Measurements from ENCODE around the gene ANGPTL3.

ANGPTL3 gene

DNA sequence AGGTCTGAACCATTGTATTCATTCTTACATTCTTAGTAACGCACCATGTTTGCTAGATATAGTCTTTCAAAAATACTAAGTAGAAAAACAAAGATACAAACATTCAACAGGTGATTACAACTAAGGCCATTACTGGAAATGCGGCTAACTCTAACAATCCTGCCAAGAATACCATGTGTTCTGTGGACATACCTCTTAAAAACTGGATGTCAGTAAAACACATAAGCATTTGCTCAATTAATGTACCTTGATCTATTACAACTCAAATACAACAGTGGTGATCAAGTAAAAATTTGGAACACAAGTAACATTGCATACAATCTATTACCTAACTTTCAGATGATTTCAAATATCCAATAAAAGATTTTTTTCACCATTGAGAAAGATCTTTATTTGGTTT is 15.4 kb downstream of the ANGPTL3 start:
- Histone ChIP-seq H3K4me2 (no peak overlapping the region), H4K20me1 (no peaks in the 10 kb centered on the region), H3K4me1 (peaks cover 0 to 7% (median 1%) of the 10 kb centered on the region in 10 experiments; a peak in 5 of 20 replicates), H3K27ac (no peak overlapping the region), H3K9me3 (replicated peaks in 1 of 11) (peaks cover 0 to 12% (median 0%) of the 10 kb centered on the region in 11 experiments; a peak in 1 of 22 replicates), H3K36me3 (peaks cover 9 to 40% (median 19%) of the 10 kb centered on the region in 11 experiments; a peak in 20 of 22 replicates), H3K9ac (no peak overlapping the region), H3K4me3 (no peak overlapping the region), H3K27me3 (no peaks in the 10 kb centered on the region)
- no peak for TF ChIP-seq Cebpa-rat (IDR thresholded peaks at IDR 0.05)

- H3K4me1 ChIP-seq = peaks cover 0 to 7% (median 1%) of the 10 kb centered on the region in 10 experiments; a peak in 5 of 20 replicates
- no peak overlapping the region for H3K9ac ChIP-seq
- peaks cover 14 to 46% (median 24%) of the 10 kb centered on the region in 11 experiments; a peak in 20 of 22 replicates for H3K36me3 ChIP-seq
- peaks cover 0 to 12% (median 0%) of the 10 kb centered on the region in 11 experiments; a peak in 1 of 22 replicates for H3K9me3 ChIP-seq (replicated peaks in 1 of 11)
- no peak for TF ChIP-seq Cebpa-rat (IDR thresholded peaks at IDR 0.05)
- H3K4me2 ChIP-seq = no peak overlapping the region
- no peaks in the 10 kb centered on the region for H3K27me3 ChIP-seq
- no peaks in the 10 kb centered on the region for H4K20me1 ChIP-seq
- H3K27ac ChIP-seq = no peak overlapping the region
- H3K4me3 ChIP-seq = no peak overlapping the region
Observed at GRCh38 chr1:62613325-62613727, 16.0 kb downstream of the ANGPTL3 start.

GRCh38 chr1:62613890-62614289 is 16.6 kb downstream of the ANGPTL3 start:
- Histone ChIP-seq H3K27me3 (no peaks in the 10 kb centered on the region), H3K9ac (no peak overlapping the region), H3K4me1 (peaks cover 0 to 7% (median 1%) of the 10 kb centered on the region in 10 experiments; a peak in 5 of 20 replicates), H3K4me2 (no peak overlapping the region), H3K9me3 (replicated peaks in 1 of 11) (peaks cover 0 to 12% (median 0%) of the 10 kb centered on the region in 11 experiments; a peak in 1 of 22 replicates), H3K4me3 (no peak overlapping the region), H3K27ac (no peak overlapping the region), H3K36me3 (peaks cover 17 to 51% (median 29%) of the 10 kb centered on the region in 11 experiments; a peak in 21 of 22 replicates), H4K20me1 (no peaks in the 10 kb centered on the region)
- TF ChIP-seq Cebpa-rat (IDR thresholded peaks at IDR 0.05) = no peak

- Histone ChIP-seq H3K9me3 (replicated peaks in 1 of 11) (no peaks in the 10 kb centered on the region), H4K20me1 (no peaks in the 10 kb centered on the region), H3K4me2 (peak overlapping the region in 1 of 11 experiments; percentile 46; a peak in 1 of 22 replicates), H3K9ac (no peak overlapping the region), H3K27ac (peak overlapping the region in 1 of 11 experiments; percentile 18; a peak in 1 of 22 replicates), H3K4me3 (no peak overlapping the region), H3K4me1 (peaks cover 0 to 21% (median 0%) of the 10 kb centered on the region in 10 experiments; a peak in 4 of 20 replicates), H3K27me3 (no peaks in the 10 kb centered on the region), H3K36me3 (peaks cover 25 to 68% (median 50%) of the 10 kb centered on the region in 11 experiments)
- TF ChIP-seq Cebpa-rat (IDR thresholded peaks at IDR 0.05) = no peak
Observed at GRCh38 chr1:62621907-62622306, 24.6 kb downstream of the ANGPTL3 start.

DNA sequence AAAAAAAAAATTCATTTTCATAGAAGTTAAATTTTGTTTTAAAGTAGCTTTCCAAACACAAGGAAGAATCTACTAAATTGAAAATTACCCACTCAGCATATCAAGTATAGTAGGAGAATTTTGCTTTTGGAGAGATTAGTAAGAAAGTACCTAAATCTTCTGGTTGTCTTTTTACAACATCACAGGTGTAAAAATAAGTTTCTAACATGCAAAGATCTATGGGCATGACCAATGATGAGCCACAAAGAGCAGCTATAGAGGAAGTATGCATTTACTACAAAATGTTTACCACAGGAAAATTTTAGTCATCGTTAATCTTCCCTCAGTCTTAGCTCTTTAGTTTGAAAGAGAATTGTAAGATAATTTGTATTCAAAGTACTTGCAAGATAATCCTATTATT is 28.1 kb downstream of the ANGPTL3 start:
- H3K9me3 ChIP-seq (replicated peaks in 1 of 11) = no peaks in the 10 kb centered on the region
- peak overlapping the region in 1 of 11 experiments; percentile 32; a peak in 1 of 22 replicates for H3K4me2 ChIP-seq
- H3K4me3 ChIP-seq = no peak overlapping the region
- H3K27me3 ChIP-seq = no peaks in the 10 kb centered on the region
- H3K9ac ChIP-seq = no peak overlapping the region
- H4K20me1 ChIP-seq = peaks cover 0 to 5% (median 0%) of the 10 kb centered on the region in 11 experiments; a peak in 2 of 22 replicates
- H3K27ac ChIP-seq = no peak overlapping the region
- TF ChIP-seq Cebpa-rat (IDR thresholded peaks at IDR 0.05) = no peak
- H3K36me3 ChIP-seq = peaks cover 25 to 62% (median 37%) of the 10 kb centered on the region in 11 experiments
- peaks cover 0 to 31% (median 0%) of the 10 kb centered on the region in 10 experiments; a peak in 4 of 20 replicates for H3K4me1 ChIP-seq

DNA sequence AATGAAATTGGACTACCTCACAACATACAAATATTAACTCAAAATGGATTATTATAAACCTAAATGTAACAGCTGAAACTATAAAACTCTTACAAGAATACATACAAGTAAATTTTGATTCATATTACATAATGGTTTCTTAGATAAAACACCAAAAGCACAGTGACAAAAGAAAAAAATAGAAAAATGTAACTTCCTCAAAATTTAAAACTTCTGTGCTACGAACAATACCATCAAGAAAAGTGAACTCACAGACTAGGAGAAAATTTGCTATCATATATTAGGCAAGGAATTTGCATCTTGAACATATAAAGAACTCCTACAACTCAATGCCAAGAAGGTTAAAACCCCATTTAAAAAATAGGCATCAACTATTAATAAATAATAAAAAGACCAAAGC is 31.2 kb downstream of the ANGPTL3 start:
- Histone ChIP-seq H3K4me1 (peaks cover 0 to 22% (median 0%) of the 10 kb centered on the region in 10 experiments; a peak in 3 of 20 replicates), H3K9ac (no peak overlapping the region), H3K9me3 (replicated peaks in 1 of 11) (peaks cover 0 to 3% (median 0%) of the 10 kb centered on the region in 11 experiments; a peak in 1 of 22 replicates), H4K20me1 (peaks cover 0 to 5% (median 0%) of the 10 kb centered on the region in 11 experiments; a peak in 2 of 22 replicates), H3K27ac (no peak overlapping the region), H3K36me3 (peaks cover 49 to 78% (median 66%) of the 10 kb centered on the region in 11 experiments), H3K27me3 (no peaks in the 10 kb centered on the region), H3K4me2 (no peak overlapping the region), H3K4me3 (no peak overlapping the region)
- no peak for TF ChIP-seq Cebpa-rat (IDR thresholded peaks at IDR 0.05)

DNA sequence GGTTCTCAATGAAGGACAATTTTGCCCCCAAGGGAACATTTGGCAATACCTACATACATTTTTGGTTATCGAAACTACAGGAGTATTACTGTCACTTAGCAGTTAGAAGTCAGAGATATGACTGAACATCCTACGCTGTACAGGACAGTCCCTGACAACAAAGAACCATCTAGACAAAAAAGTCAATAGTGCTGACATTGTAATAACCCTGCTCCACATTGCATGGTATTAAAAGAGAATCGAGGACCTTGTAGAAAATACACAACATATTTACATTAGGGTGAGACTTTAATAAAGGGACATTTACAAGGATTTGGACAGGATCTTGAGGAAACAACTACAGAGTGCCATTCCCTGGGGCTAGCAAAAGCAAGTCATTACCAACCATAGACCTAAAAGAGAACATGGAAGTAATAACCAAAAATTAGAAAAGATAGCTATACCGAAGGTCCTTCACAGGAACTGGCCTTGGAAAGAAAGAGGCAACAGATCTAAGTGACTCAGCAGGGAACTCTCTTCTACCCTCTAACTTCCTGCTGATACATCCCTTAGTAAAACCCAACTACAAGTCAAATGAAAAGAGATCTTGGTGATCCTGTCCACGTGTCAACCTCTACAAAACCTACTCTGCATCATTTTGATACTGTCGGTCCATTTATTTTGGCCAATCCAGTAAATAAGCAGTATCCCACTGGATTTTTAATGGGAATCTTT is 40.2 kb downstream of the ANGPTL3 start:
- H3K27me3 ChIP-seq = no peaks in the 10 kb centered on the region
- no peaks in the 10 kb centered on the region for H4K20me1 ChIP-seq
- TF ChIP-seq Cebpa-rat (IDR thresholded peaks at IDR 0.05) = no peak
- H3K27ac ChIP-seq = no peak overlapping the region
- peaks cover 0 to 6% (median 0%) of the 10 kb centered on the region in 11 experiments; a peak in 1 of 22 replicates for H3K9me3 ChIP-seq (replicated peaks in 1 of 11)
- H3K36me3 ChIP-seq = peaks cover 34 to 86% (median 61%) of the 10 kb centered on the region in 11 experiments
- no peak overlapping the region for H3K9ac ChIP-seq
- peaks cover 0 to 7% (median 0%) of the 10 kb centered on the region in 10 experiments; a peak in 4 of 20 replicates for H3K4me1 ChIP-seq
- no peak overlapping the region for H3K4me3 ChIP-seq
- no peak overlapping the region for H3K4me2 ChIP-seq

DNA sequence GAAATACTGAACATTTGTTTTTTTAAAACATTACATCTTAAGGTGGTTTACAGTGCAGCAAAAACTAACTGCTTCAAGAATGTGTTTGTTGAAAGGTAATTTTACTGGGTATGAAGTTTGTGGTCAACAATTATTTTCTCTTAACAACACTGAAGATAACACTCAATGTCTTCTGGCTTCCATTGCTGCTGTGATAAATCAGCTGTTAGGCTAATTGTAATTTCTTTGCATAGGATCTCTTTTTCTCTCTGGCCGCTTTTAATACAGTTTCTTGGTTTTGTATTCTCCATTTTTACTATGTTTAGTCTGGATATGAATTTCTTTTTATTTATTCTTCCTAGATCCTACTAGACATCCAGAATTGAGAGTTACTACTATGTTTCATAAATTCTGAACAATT is 46.0 kb downstream of the ANGPTL3 start:
- Histone ChIP-seq H3K4me2 (no peak overlapping the region), H4K20me1 (no peaks in the 10 kb centered on the region), H3K9ac (no peak overlapping the region), H3K4me3 (no peak overlapping the region), H3K9me3 (replicated peaks in 1 of 11) (peaks cover 0 to 6% (median 0%) of the 10 kb centered on the region in 11 experiments; a peak in 1 of 22 replicates), H3K27me3 (no peaks in the 10 kb centered on the region), H3K36me3 (peaks cover 48 to 93% (median 74%) of the 10 kb centered on the region in 11 experiments), H3K27ac (no peak overlapping the region), H3K4me1 (no peaks in the 10 kb centered on the region)
- no peak for TF ChIP-seq Cebpa-rat (IDR thresholded peaks at IDR 0.05)

GRCh38 chr1:62652387-62652786 is 55.1 kb downstream of the ANGPTL3 start:
- H3K4me1 ChIP-seq = peaks cover 0 to 5% (median 0%) of the 10 kb centered on the region in 10 experiments; a peak in 4 of 20 replicates
- peaks cover 0 to 28% (median 0%) of the 10 kb centered on the region in 11 experiments; a peak in 3 of 22 replicates for H4K20me1 ChIP-seq
- no peak overlapping the region for H3K4me2 ChIP-seq
- H3K9ac ChIP-seq = no peak overlapping the region
- H3K27ac ChIP-seq = no peak overlapping the region
- TF ChIP-seq Cebpa-rat (IDR thresholded peaks at IDR 0.05) = no peak
- H3K4me3 ChIP-seq = no peak overlapping the region
- peaks cover 26 to 55% (median 38%) of the 10 kb centered on the region in 11 experiments for H3K36me3 ChIP-seq
- peaks cover 0 to 7% (median 4%) of the 10 kb centered on the region in 11 experiments; a peak in 3 of 22 replicates for H3K9me3 ChIP-seq (replicated peaks in 1 of 11)
- no peaks in the 10 kb centered on the region for H3K27me3 ChIP-seq
